ENCODE results near the gene MESP2. TPM values are rescaled to one million over a fixed set of nuclear protein-coding genes. Genes with fewer than 3 reads are reported as not detected.

MESP2 gene
- total and polyA plus RNA-seq, 2 of the 13 experiments (the other 11 are each of a cell fraction or from before 2014, with no cell fraction given) = not detected

DNA sequence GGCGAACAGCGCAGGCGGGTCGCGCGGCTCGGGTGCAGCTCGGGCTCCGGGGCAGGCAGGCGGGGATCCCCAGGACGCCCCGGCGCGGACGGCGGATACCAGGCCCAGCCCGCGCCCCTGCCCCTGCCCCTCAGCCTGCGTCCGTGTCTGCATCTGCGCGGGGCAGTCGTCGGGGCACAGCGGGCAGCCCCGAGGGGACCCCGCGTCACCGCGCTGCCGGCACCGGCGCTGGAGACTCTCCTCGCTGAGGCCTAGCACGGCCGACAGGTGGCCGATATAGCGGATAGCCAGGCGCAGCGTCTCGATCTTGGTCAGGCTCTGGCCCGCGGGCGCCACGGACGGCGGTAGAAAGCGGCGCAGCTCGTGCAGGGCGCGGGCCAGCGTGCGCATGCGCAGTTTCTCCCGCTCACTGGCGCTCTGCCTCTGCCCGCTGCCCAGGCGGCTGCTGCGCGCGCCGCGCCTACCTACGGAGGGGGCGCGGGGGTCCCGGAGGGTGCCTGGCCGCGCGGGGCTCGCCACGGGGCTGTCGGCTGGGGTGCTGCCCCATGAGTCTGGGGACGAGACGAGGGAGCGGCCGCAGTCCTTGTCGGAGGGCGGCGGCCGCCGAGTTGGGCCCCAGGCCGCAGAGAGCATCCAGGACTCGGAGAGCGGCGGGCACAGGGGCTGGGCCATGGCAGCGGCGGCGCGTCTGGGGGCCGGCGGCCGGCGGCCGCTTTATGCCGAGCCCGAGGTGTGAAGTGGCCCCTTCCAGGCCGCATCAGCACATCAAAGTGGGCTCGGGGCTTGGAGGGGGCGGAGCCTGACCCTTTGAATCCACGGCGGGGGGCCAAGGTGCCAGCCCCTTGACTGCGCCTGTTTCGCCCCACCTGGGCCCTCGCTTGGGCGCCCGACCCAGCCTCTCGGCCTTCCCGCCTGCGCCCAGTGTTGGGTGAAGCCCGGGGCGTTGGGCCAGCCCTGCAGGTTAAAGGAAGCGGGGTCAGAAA is 25.3 kb upstream of the MESP2 start, which contains the start of gene MESP1 (continued):
- TF ChIP-seq, protein P1, sequence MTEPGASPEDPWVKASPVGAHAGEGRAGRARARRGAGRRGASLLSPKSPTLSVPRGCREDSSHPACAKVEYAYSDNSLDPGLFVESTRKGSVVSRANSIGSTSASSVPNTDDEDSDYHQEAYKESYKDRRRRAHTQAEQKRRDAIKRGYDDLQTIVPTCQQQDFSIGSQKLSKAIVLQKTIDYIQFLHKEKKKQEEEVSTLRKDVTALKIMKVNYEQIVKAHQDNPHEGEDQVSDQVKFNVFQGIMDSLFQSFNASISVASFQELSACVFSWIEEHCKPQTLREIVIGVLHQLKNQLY (CRISPR knock-in tag; IDR thresholded peaks at IDR 0.05) = no peak
- TF ChIP-seq ZNF644 (CRISPR knock-in tag; IDR thresholded peaks at IDR 0.05; ENCODE audit: low read depth) (no peak), IKZF4 (CRISPR knock-in tag; IDR thresholded peaks at IDR 0.05; ENCODE audit: borderline replicate concordance, low read depth, not compliant biosample characterization) (peak; percentile 18), THAP11 (CRISPR knock-in tag; IDR thresholded peaks at IDR 0.05) (peak; percentile 48; the same call in 1 of the 2 replicates), ZNF343 (CRISPR knock-in tag; IDR thresholded peaks at IDR 0.05) (no peak), FOXJ3 (CRISPR knock-in tag; IDR thresholded peaks at IDR 0.05; ENCODE audit: borderline replicate concordance) (no peak), ZNF788 (CRISPR knock-in tag; IDR thresholded peaks at IDR 0.05; ENCODE audit: borderline replicate concordance) (no peak; the same call in 1 of the 2 replicates), ZNF460 (CRISPR knock-in tag; IDR thresholded peaks at IDR 0.05; ENCODE audit: borderline replicate concordance) (no peak), GATAD1 (CRISPR knock-in tag; IDR thresholded peaks at IDR 0.05) (0 out of 2 replicates have a peak, but pooled peaks have one; percentile 21), ZNF530 (CRISPR knock-in tag; IDR thresholded peaks at IDR 0.05; ENCODE audit: low read depth) (no peak), GLI4 (CRISPR knock-in tag; IDR thresholded peaks at IDR 0.05; ENCODE audit: borderline replicate concordance) (no peak), CEBPB (IDR thresholded peaks at IDR 0.05; ENCODE audit: borderline replicate concordance, low read depth, low read length) (no peak), ZNF678 (CRISPR knock-in tag; IDR thresholded peaks at IDR 0.05) (no peak), ZBTB21 (CRISPR knock-in tag; IDR thresholded peaks at IDR 0.05) (no peak), KDM4B (CRISPR knock-in tag; IDR thresholded peaks at IDR 0.05) (no peak), EED (CRISPR knock-in tag; IDR thresholded peaks at IDR 0.05) (no peak), MTA3 (CRISPR knock-in tag; IDR thresholded peaks at IDR 0.05) (no peak), PHF20 (CRISPR knock-in tag; IDR thresholded peaks at IDR 0.05) (peak; percentile 63), TCF7 (IDR thresholded peaks at IDR 0.05; ENCODE audit: low read depth) (no peak)
- TF ChIP-seq, protein P2, sequence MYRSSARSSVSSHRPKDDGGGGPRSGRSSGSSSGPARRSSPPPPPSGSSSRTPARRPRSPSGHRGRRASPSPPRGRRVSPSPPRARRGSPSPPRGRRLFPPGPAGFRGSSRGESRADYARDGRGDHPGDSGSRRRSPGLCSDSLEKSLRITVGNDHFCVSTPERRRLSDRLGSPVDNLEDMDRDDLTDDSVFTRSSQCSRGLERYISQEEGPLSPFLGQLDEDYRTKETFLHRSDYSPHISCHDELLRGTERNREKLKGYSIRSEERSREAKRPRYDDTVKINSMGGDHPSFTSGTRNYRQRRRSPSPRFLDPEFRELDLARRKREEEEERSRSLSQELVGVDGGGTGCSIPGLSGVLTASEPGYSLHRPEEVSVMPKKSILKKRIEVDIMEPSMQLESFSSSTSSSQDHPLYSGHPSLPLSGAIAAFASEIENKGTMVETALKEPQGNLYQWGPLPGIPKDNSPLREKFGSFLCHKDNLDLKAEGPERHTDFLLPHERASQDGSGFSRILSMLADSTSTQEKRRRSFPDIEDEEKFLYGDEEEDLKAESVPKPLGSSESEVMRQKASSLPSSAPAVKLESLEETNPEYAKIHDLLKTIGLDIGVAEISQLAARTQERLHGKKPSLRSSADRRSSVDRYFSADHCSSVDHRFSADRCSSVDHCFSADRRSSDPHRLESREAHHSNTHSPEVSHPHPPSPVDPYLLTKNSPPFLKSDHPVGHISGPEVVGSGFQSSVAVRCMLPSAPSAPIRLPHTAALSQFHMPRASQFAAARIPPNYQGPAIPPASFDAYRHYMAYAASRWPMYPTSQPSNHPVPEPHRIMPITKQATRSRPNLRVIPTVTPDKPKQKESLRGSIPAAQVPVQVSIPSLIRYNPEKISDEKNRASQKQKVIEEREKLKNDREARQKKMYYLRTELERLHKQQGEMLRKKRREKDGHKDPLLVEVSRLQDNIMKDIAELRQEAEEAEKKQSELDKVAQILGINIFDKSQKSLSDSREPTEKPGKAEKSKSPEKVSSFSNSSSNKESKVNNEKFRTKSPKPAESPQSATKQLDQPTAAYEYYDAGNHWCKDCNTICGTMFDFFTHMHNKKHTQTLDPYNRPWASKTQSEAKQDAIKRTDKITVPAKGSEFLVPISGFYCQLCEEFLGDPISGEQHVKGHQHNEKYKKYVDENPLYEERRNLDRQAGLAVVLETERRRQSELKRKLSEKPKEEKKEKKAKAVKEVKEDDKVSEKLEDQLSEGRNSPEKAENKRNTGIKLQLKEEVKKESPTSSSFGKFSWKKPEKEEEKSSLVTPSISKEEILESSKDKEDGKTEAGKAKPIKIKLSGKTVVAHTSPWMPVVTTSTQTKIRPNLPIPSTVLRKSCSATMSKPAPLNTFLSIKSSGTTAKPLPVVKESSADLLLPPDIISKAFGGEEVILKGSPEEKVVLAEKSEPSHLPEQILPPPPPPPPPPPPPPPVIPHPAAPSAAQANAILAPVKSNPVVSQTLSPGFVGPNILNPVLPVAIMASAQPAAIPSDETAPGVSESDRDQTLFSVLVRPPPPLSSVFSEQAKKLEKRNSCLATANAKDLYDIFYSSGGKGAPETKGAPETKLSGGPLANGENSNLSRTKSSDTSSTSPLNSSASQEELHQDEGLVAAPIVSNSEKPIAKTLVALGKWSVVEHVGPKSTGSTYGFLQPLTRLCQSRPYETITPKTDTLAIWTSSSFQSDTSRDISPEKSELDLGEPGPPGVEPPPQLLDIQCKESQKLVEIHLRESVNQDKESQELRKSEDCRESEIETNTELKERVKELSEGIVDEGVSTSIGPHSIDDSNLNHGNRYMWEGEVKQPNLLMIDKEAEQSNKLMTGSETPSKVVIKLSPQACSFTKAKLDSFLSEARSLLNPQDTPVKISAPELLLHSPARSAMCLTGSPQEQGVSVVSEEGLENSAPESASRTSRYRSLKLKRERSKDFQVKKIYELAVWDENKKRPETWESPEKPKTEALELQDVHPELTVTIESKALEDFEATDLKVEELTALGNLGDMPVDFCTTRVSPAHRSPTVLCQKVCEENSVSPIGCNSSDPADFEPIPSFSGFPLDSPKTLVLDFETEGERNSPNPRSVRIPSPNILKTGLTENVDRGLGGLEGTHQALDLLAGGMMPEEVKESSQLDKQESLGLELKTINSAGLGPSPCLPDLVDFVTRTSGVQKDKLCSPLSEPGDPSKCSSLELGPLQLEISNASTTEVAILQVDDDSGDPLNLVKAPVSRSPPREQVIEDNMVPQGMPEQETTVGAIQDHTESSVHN (CRISPR knock-in tag; IDR thresholded peaks at IDR 0.05) = no peak
- TF ChIP-seq, protein P3, sequence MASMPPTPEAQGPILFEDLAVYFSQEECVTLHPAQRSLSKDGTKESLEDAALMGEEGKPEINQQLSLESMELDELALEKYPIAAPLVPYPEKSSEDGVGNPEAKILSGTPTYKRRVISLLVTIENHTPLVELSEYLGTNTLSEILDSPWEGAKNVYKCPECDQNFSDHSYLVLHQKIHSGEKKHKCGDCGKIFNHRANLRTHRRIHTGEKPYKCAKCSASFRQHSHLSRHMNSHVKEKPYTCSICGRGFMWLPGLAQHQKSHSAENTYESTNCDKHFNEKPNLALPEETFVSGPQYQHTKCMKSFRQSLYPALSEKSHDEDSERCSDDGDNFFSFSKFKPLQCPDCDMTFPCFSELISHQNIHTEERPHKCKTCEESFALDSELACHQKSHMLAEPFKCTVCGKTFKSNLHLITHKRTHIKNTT (CRISPR knock-in tag; IDR thresholded peaks at IDR 0.05) = no peak
